Measurements from ENCODE around the gene TRPC3. TPM values are rescaled to one million over a fixed set of nuclear protein-coding genes. Genes with fewer than 3 reads are reported as not detected.

TRPC3 gene
- polyA plus RNA-seq, 3 donors = 0.08 to 0.18 TPM; not detected in 1

Other genes with a start within 250 kb of the TRPC3 start
- gene SMIM43, start 186.9 kb downstream of the TRPC3 start, polyA plus RNA-seq = under 1 TPM in 2 of 3 donors, not detected in 1; 0.02 to 0.90 TPM
- 10 to 100 TPM; 10.8 to 16.1 (median 15.6) TPM for gene EXOSC9, start 150.7 kb downstream of the TRPC3 start, polyA plus RNA-seq
- gene CCNA2, start 128.2 kb downstream of the TRPC3 start, polyA plus RNA-seq = 1 to 10 TPM in 1 of 3 donors, under 1 TPM in 2; 0.28 to 1.2 (median 0.41) TPM
- 1 to 10 TPM; 3.8 to 8.5 (median 6.5) TPM for gene BBS7, start 81.6 kb downstream of the TRPC3 start, polyA plus RNA-seq
- gene BLTP1, start 200.3 kb upstream of the TRPC3 start, polyA plus RNA-seq = 10 to 100 TPM; 14.7 to 20.2 (median 15.0) TPM

Data from adipose tissue (tissue), 3 donors.